ENCODE data around the gene PI4KA.

PI4KA gene

GRCh38 chr22:20881869-20882815, 23.5 kb upstream of the PI4KA start:
- DNase-seq, result no peak

DNA sequence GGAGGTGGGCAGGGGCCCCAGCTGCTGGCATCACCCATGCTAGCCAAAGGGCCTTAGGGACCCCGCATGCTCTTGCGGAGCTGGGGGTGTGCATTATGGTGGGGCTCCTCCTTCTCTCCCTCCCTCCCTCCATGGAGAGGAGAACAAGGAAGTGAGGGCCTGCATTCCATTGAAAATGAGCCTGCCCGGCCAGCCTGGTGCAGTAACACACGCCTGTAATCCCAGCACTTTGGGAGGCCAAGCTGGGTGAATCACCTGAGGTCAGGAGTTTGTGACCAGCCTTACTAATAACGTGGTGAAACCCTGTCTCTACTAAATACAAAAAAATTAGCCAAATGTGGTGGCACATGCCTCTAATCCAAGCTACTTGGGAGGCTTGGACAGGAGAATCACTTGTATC, 22.6 kb upstream of the PI4KA start:
- no peak for DNase-seq

DNA sequence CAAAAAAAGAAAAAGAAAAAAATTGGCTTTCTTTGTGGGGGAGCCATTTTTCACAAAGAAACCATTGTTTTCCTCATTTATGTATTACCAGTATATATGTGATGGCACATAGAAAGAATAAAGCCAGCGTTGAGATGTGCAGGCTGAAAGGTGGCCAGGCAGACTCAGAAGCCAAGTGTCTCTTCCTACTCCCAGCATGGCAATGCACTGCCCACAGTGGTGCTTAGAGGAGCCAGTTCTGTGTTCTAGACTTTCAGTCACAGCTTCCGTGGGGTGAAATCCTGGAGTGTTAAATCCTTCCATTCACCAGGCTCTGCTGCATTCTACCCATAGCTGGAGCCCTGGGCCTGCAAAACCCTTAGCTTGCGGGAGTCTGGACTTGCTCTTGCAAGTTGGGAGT, 19.1 kb upstream of the PI4KA start:
- DNase-seq, result no peak

DNA sequence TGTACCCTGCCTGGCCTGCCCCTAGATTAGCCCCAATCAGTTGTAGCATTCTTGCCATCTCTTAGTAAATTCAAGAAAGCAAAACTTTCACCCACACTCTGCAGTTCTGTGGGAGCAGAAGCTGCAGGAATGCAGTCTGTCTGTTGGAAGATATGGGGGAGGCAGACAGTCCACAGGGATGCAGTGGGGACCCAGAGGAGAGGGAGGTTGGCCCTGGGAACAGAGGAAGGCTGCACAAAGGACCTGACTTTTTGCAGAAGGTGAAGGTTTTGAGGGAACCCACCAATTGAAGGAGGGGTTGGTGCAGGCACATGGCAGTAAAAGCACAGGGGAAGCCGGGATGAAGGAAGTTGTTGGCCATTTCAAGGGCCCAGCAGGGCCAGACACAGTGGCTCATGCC, 16.7 kb upstream of the PI4KA start:
- no peak for DNase-seq

DNA sequence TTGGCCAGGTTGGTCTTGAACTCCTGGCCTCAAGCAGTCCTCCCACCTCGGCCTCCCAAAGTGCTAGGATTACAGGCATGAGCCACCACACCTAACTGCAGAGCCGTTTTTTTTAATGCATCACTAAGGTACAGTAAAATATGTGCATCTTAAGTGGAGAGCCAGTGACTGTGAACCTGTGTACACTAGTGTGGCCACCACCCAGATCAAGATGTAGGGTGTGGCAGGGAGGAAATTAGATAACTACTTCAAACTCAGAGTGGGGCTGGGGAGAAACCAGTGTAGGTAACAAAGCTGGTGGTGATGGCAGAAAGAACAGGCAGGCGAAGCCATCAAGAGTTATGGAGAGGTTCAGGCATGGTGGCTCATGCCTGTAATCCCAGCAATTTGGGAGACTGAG, 14.6 kb upstream of the PI4KA start:
- no peak for DNase-seq

GRCh38 chr22:20869234-20869633, 10.6 kb upstream of the PI4KA start:
- no peak for DNase-seq

DNA sequence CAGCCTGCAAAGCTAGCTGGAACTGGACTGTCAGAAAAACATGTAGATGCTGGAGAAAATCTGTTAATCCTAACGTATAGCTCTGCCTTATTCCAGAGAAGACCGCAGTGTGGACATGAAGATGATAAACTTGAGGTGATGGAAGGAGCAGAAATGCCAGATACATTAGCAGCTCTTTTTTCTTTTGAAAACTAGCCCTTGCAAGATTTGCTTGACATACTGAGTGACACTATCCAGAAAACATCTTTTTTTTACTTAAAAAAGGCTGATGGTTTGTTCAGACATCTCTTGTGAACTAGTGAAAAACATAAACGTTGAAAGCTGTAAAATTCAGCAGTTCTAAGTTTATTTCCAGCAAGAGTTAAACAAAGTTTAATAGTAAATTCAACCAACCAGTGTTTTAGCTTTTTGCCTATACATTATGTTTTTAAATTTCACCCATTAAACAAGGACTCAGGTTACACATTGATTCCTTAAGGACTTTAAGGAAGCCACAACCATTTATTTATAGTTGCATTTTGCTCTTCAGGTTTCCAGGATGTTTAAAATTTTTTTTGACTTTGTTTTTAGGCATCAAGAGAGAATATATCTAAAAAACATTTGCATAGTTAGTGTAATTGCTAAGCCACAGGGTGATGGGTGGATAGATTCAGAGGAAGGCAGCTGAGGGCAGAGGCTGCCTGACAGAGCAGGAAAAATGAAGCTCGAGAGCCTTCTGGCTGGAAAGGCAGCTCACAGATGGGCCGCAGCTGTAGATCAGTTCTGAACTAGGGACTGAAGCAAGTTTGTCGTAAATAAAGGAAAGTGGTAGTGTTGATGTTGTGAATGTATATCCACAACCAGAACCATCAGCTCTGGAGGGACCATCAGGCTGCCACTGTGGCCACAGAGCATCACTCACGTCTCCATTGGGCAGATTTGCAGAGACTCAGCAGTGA, 9.7 kb upstream of the PI4KA start:
- no peak for DNase-seq

DNA sequence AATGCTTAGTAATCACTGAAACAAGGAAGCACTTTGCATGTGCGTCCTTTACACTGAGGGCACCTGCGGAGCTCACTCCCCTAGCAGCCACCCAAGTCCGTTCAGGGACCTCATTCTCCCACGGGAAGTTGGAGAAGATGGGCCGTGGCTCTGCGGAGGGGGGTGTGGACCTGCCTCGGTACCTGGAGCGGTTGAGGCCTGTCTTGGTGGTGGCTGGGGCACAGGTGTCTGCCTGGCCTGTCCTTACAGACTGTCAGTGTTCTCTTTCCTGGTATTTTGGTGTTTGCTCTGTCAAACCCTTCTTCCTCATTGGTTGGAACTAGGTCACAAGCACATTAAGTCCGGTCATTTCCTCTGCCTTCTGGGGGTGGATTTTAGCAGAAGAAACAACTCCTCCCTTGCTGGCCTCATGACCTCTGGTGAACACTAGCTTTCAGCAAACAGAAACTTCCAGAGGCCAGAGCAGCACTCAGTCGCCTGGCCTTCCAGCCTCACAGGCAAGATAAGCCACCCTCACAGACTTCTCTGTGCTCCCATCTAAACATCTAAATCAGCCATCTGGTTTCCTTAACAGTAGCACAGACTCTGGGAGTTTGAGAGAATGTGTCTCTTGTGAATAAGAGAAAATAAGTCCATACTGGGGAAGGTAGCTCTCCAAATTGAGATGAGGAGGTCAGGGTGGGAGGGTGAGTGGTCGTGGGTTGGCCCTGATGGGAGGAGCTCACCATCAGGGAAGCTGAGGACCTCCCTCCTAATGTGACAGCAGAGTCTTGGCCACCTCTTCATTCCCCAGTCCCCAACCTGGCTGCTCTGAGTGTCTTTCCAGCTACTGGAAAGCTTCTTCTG, 8.8 kb upstream of the PI4KA start:
- DNase-seq, result no peak

DNA sequence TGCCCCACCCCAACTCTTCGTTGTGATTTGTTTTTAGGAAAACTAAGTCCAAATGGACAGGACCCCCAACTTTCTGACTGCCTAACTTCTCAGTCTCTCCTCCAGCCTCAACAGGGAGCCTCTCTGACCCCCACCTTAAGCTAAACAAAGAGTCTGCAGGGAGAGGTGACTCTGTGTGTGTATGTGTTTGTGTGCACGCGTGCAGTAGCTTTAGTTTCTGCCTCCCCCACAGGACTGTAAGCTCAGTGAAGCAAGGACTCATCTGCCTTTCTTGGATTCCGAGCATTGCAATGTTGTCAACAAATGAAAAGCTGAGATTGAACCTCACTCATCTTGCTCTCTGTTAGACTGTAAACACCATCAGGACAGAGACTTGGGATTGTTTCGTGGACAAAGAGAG, 8.1 kb upstream of the PI4KA start:
- no peak for DNase-seq

GRCh38 chr22:20865875-20866445, 7.3 kb upstream of the PI4KA start:
- no peak for DNase-seq

DNA sequence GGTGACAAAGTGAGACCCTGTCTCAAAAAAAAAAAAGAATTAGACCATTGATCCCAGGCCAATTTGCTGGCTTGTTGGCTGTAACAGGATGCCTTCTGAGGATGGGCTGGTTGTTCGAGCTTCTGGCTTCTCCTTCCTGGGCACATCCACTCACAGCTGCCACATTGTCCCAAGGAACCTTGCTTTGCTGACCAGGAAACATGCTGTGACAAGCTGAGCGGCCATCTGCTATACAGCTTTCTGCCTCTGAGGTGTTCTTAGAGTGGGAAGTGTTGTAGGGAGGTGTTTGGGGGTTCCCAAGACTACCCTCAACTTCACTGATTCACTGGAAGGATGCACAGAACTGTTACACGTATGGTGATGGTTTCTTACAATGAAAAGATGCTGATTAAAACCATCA, 6.7 kb upstream of the PI4KA start:
- no peak for DNase-seq

DNA sequence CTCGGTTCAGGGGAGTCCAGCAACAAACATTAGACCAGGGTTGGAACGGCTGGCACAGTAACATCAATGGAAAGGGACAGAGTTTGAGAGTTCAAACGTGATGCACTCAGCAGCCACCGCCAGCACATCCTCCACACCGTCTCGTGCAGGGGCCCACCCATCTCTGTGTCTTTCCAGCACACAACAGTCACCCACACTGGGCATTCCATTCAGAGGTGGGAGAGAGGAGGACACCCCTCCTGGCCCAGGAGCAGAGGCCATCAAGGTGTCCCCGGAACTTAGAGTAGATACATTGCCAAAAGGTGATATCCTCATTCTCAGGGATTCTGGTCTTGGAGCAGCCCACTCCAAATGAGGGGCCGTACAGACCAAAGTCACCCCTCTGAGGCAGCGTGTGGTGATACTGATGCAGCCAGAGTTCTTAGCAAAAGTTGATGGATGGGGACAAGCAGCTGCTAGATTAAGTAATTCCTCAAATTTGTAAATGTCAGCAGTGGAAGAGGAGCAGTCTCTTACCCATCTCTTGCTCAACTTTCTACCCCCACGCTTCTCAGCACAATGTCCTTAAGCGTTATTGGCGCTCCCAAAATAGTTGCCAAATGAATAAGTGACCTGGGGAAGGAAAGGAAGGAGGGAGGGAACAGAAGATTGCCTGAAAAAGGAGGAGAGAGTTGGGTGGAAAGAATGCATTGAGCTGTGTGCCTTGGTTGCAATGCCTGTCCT, 5.7 kb upstream of the PI4KA start:
- DNase-seq, result no peak

GRCh38 chr22:20863366-20863765, 4.8 kb upstream of the PI4KA start:
- DNase-seq, result no peak

DNA sequence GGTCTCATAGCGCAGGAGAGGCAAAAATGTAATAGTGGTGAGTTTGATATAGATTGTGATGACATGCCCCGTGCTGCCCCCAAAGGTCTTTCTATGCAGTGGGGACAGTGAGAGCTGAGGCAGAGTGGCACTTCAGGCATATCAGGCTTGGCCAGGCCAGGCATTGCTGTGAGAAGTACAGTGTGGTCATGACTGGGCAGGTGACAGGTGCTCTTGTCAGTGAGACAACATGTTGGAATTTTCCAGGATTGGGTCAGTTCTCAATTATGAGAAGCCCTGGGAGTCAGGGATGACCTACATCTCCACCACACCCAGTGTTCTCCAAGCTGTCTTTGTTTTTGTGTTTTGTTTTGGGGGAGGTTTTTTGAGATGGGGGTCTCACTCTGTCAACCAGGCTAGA, 3.9 kb upstream of the PI4KA start:
- DNase-seq, result no peak

DNA sequence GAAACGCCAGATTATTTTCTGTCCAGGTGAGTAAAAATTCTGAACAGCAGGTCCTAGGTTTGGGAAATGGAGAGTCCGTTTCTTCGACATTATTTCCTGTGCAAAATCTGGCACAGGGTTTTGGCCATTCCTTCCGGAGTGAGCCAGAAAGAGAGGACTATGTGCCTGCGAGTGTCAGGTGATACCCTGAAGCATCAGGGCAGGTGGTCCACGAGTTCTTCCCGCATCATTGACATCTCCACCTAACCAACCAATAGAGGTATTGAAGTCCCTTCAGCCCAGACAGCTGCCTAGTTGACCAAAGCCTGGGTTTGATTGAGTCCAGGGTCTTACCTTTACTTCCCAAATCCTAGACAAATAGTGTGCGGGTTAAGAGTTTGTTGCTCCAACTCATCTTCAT, 1.0 kb upstream of the PI4KA start:
- DNase-seq, result no peak

DNA sequence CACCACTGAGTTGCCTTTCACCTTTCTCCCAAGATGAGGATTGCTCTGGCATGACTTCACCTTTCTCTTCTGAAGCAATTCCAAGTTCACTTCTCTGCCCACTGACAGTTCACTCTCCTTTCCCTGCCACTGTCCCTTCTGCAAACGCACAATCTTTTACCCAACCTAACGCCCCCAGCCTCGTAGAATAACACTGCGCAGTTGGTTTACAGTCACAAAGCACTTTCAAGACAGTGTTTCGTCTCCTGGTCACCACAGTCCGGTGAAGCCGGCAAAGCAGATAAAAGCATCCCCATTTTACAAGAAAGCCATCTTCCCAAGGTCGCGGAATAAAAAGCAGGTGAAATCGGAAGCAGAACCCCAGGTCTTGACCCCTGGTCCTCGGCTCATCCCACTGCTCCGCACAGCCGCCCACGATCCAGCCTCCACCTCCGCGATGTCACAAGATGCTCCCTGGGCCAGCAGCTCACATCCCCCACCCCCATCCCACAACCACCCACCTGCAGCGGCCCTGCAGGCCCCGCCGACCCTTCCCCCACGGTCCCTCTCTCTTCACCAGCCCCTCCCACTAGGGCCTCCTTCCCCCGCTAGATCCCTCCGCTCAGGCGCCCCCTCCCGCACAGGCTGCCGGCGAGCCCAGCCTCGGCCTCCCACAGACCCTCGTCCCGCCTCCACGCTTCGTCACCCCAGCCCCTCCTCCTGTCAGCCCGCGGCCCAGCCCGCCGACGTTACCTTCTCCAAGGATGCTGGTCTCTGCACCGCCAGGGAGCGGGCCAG, 585 bp downstream of the PI4KA start:
- peak; percentile 88 for DNase-seq

- no peak for DNase-seq
Observed at GRCh38 chr22:20857247-20857643, 1.4 kb downstream of the PI4KA start.

DNA sequence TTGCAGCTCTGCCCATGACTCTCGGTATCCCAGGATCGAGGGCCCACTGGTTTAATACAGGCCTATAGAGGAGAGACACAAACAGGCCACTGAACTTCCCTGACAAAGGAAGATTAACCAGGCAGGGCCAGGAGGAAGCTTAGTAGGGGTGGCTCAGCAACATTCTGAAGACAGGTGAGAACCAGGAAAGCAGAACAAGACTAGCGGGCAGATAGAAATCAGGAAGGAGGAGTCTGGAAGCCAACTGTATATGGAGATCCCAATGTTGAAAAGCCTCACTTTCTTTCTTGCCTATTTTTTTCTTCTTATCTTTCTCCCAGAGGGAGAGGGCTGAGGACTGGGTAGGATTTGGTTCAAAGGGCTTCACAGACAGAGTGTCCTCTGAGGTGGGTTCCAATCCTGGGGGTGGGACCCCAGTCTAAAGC, 5.4 kb downstream of the PI4KA start:
- DNase-seq, result no peak

DNA sequence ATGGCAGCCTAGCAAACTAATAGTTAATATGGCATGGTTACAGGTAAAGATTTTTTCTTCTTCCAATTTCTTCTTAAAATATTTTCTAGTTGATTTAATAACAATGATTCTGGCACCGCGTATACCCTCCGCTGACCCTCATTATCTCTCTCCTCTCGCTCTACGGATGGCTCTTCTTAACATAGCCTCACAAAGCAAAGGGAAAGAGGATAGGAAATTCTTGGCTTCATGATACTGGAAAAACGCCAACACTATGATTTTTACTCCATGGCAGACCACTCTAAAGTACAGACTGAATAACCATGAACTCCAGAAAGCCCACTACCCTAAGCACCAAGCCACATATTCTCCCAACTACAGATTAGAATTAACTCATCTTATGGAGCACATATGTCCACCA, 6.1 kb downstream of the PI4KA start:
- DNase-seq, result no peak

- DNase-seq, result no peak
Observed at GRCh38 chr22:20852076-20852475, 6.5 kb downstream of the PI4KA start.

GRCh38 chr22:20847318-20847822, 11.2 kb downstream of the PI4KA start:
- no peak for DNase-seq

Data from NCI-H146 (cell line).